ENCODE results near the gene INPP5J.

DNA sequence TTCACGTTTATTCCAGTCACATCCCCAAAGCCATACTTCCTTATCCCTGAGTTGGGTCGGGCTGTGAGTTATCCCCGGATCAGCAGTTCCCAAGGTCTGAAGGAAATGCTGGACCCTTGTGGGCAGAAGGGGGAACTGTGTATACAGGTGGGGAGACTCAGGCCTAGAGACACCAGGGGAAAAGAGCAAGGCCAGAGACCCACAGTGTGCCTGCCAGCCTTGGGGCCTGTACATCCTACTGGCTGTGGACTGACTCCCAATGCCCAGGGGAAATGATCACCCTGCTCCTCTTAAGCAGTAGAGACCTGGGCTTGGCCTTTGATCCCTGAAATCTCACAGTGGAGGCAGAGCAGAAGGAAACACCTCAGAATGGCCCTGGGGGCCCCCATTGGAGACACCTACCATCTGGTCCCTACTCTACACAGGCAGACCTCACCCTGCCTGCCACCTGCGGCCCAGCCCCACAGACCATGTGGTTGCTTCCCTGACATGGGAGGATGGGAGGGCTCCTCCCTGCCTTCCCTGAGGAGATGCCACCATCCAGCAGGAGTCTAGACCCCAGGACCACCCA is 16.7 kb upstream of the INPP5J start:
- TF ChIP-seq, protein P1, sequence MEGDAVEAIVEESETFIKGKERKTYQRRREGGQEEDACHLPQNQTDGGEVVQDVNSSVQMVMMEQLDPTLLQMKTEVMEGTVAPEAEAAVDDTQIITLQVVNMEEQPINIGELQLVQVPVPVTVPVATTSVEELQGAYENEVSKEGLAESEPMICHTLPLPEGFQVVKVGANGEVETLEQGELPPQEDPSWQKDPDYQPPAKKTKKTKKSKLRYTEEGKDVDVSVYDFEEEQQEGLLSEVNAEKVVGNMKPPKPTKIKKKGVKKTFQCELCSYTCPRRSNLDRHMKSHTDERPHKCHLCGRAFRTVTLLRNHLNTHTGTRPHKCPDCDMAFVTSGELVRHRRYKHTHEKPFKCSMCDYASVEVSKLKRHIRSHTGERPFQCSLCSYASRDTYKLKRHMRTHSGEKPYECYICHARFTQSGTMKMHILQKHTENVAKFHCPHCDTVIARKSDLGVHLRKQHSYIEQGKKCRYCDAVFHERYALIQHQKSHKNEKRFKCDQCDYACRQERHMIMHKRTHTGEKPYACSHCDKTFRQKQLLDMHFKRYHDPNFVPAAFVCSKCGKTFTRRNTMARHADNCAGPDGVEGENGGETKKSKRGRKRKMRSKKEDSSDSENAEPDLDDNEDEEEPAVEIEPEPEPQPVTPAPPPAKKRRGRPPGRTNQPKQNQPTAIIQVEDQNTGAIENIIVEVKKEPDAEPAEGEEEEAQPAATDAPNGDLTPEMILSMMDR (IDR thresholded peaks at IDR 0.05; ENCODE audit: insufficient read depth, low read length, poor library complexity, severe bottlenecking): no peak
- TF ChIP-seq EZH2phosphoT487 (conservative IDR thresholded peaks at IDR 0.05; ENCODE audit: low read length): no peak

All from SU-DHL-6 (cell line).